ENCODE data around the gene PCNP.

GRCh38 chr3:101548527-101549105 lies 25.4 kb upstream of the PCNP start:
- no peak for TF ChIP-seq CTCF (conservative IDR thresholded peaks at IDR 0.05; ENCODE audit: low read depth, low read length)
- TF ChIP-seq EZH2 (IDR thresholded peaks at IDR 0.05; ENCODE audit: borderline replicate concordance, low read depth, low read length, poor library complexity, severe bottlenecking) = no peak
